SK-N-SH (cell line): ENCODE measurements around the gene MRGPRD.

Source experiments
- EZH2phosphoT487 ChIP-seq: fragments of 200-600 bp; sonication (generic); IDR thresholded peaks from 2 replicates; pipeline ENCODE4 v1.6.1; 2017; ENCODE audit warnings: low read depth, mixed run types, mild to moderate bottlenecking, antibody characterized with exemption, moderate library complexity, borderline replicate concordance
- FOXJ3 ChIP-seq: sonication (generic); formaldehyde crosslinking; IDR thresholded peaks from 2 replicates; pipeline ENCODE4 v1.5.1; 2020; ENCODE audit warnings: mild to moderate bottlenecking, missing genetic modification reagents
- GABPA ChIP-seq: IDR thresholded peaks from 2 replicates; pipeline ENCODE4 v1.4.0; 2012; ENCODE audit warnings: low read depth, mild to moderate bottlenecking
- POLR2AphosphoS5 ChIP-seq: IDR thresholded peaks from 2 replicates; pipeline ENCODE4 v1.6.1; 2012; ENCODE audit warnings: low read depth, low read length
- SMC3 ChIP-seq: IDR thresholded peaks from 2 replicates; pipeline ENCODE4 v1.6.1; 2012; ENCODE audit warnings: low read depth, low read length, improper control_type of control experiment
- TCF12 ChIP-seq: IDR thresholded peaks from 2 replicates; pipeline ENCODE4 v1.4.0; 2012
- TEAD4 ChIP-seq: IDR thresholded peaks from 2 replicates; pipeline ENCODE4 v1.4.0; 2012; ENCODE audit warnings: mild to moderate bottlenecking, borderline replicate concordance; ENCODE audit not compliant: insufficient read depth
- TF ChIP-seq, protein P1 (sequence below): fragments of 200-600 bp; sonication (generic); IDR thresholded peaks from 2 replicates; pipeline ENCODE4 v1.6.1; 2017; ENCODE audit warnings: antibody characterized with exemption, mild to moderate bottlenecking, moderate library complexity
- TF ChIP-seq, protein P2 (sequence below): IDR thresholded peaks from 2 replicates; pipeline ENCODE4 v1.4.0; 2012; ENCODE audit warnings: low read depth, borderline replicate concordance
- TF ChIP-seq, protein P3 (sequence below): fragments of 150-350 bp; IDR thresholded peaks from 2 replicates; pipeline ENCODE4 v1.6.1; 2016; ENCODE audit warnings: mild to moderate bottlenecking, low read depth, low read length

DNA sequence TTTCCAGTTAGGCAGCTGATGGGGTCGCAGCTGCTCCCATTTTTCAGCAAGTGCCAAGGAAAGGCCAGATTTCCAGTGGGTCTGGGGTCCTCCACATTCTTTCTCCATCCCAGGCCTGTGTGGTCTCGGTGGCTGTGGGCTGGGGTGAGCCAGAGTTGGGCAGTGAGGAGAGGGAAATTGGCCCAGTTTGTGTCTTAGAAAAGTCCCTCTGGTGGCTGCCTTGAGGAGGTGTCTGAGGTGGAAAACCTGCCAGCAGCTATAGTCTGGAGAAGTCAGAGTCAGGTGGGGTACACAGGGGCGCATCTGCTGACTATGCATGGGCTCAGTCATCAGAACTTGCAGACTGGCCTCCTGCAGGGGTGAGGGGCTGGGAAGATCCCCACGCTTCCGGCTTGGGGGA lies 30.5 kb downstream of the MRGPRD start:
- no peak for TF ChIP-seq FOXJ3 (CRISPR knock-in tag)
- TF ChIP-seq, protein P1, sequence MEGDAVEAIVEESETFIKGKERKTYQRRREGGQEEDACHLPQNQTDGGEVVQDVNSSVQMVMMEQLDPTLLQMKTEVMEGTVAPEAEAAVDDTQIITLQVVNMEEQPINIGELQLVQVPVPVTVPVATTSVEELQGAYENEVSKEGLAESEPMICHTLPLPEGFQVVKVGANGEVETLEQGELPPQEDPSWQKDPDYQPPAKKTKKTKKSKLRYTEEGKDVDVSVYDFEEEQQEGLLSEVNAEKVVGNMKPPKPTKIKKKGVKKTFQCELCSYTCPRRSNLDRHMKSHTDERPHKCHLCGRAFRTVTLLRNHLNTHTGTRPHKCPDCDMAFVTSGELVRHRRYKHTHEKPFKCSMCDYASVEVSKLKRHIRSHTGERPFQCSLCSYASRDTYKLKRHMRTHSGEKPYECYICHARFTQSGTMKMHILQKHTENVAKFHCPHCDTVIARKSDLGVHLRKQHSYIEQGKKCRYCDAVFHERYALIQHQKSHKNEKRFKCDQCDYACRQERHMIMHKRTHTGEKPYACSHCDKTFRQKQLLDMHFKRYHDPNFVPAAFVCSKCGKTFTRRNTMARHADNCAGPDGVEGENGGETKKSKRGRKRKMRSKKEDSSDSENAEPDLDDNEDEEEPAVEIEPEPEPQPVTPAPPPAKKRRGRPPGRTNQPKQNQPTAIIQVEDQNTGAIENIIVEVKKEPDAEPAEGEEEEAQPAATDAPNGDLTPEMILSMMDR, result peak; percentile 49
- TF ChIP-seq GABPA, result no peak
- TF ChIP-seq POLR2AphosphoS5, result no peak
- no peak for TF ChIP-seq TCF12
- no peak for TF ChIP-seq TEAD4
- TF ChIP-seq, protein P2, sequence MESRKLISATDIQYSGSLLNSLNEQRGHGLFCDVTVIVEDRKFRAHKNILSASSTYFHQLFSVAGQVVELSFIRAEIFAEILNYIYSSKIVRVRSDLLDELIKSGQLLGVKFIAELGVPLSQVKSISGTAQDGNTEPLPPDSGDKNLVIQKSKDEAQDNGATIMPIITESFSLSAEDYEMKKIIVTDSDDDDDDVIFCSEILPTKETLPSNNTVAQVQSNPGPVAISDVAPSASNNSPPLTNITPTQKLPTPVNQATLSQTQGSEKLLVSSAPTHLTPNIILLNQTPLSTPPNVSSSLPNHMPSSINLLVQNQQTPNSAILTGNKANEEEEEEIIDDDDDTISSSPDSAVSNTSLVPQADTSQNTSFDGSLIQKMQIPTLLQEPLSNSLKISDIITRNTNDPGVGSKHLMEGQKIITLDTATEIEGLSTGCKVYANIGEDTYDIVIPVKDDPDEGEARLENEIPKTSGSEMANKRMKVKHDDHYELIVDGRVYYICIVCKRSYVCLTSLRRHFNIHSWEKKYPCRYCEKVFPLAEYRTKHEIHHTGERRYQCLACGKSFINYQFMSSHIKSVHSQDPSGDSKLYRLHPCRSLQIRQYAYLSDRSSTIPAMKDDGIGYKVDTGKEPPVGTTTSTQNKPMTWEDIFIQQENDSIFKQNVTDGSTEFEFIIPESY, result no peak
- TF ChIP-seq EZH2phosphoT487, result no peak
- TF ChIP-seq, protein P3, sequence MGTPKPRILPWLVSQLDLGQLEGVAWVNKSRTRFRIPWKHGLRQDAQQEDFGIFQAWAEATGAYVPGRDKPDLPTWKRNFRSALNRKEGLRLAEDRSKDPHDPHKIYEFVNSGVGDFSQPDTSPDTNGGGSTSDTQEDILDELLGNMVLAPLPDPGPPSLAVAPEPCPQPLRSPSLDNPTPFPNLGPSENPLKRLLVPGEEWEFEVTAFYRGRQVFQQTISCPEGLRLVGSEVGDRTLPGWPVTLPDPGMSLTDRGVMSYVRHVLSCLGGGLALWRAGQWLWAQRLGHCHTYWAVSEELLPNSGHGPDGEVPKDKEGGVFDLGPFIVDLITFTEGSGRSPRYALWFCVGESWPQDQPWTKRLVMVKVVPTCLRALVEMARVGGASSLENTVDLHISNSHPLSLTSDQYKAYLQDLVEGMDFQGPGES, result no peak
- 0 out of 2 replicates have a peak, but pooled peaks have one; percentile 12 for TF ChIP-seq SMC3
